Esophagus squamous epithelium (tissue), 5 donors: ENCODE measurements around the gene CPE. TPM values are rescaled to one million over a fixed set of nuclear protein-coding genes. Genes with fewer than 3 reads are reported as not detected.

Experiments
- DNase-seq: peaks from one replicate; lab custom pipeline; 2025; lab: John Stamatoyannopoulos, UW
- H3K27ac ChIP-seq, 4 donors: fragments of 200-600 bp; sonication (generic); one replicate each; pipeline ENCODE4 v1.5.1; 2016 to 2019; ENCODE audit warnings: mild to moderate bottlenecking in 1 of 4
- H3K27me3 ChIP-seq, 4 donors: fragments of 200-600 bp; sonication (generic); 1 replicate in 3 of 4; 2 replicates in 1 of 4; pipeline versions ENCODE4 v1.5.1 to v1.6.0; 2017 to 2021; ENCODE audit warnings: antibody characterized with exemption in 1 of 4
- H3K36me3 ChIP-seq, 3 donors: fragments of 200-600 bp; sonication (generic); one replicate each; pipeline ENCODE4 v1.5.1; 2016 to 2019
- H3K4me1 ChIP-seq, 3 donors: fragments of 200-600 bp; sonication (generic); one replicate each; pipeline ENCODE4 v1.5.1; 2017 to 2019
- H3K4me3 ChIP-seq, 4 donors: fragments of 200-600 bp; sonication (generic); 1 replicate in 3 of 4; 2 replicates in 1 of 4; pipeline ENCODE4 v1.5.1; 2016 to 2019; ENCODE audit warnings: mild to moderate bottlenecking in 2 of 4, moderate library complexity in 1 of 4
- H3K9me3 ChIP-seq, 3 donors: fragments of 200-600 bp; sonication (generic); one replicate each; pipeline ENCODE4 v1.5.1; 2016 to 2019
- POLR2A ChIP-seq, 4 donors: fragments of 450-650 bp; IDR thresholded peaks; one replicate each; pipeline ENCODE4 v1.6.1; 2017; ENCODE audit warnings: antibody characterized with exemption in 4 of 4, mild to moderate bottlenecking in 4 of 4, moderate library complexity in 3 of 4
- WGBS, 2 donors: methylation state at CpG; one replicate each; pipeline ENCODE4 v1.1.5; 2018; 5-methylcytosine and 5-hydroxymethylcytosine counted together
- intact Hi-C: fragments of 100-400 bp; cut with DNase I; formaldehyde crosslinking; loops from one replicate; pipeline ENCODE4 v1.15.0; 2022
- small RNA-seq, 4 donors: library from RNA; depleted of rRNA; stranded (forward); fragments of <200 nt; gene quantifications; one replicate each; pipeline ENCODE3, GENCODE V24; 2016
- total RNA-seq, 4 donors: library from RNA; depleted of rRNA; stranded (reverse); fragments of >200 nt; gene quantifications; one replicate each; pipeline ENCODE4 v1.1.0, GENCODE V29; 2016
- TF ChIP-seq, protein P1 (sequence below), 6 experiments: fragments of 450-650 bp in 4 of 6; fragments of 200-600 bp in 2 of 6; sonication (generic) in 2 of 6; IDR thresholded peaks; one replicate each; pipeline ENCODE4 v1.5.1; 2016 to 2019; ENCODE audit warnings: antibody characterized with exemption in 6 of 6, mild to moderate bottlenecking in 4 of 6, moderate library complexity in 4 of 6
- donor health status: DM: yes; HTN: yes; CAD: no.

The CPE gene
- total RNA-seq, 4 donors from 2014 or later, result 6.6 to 50.4 (median 24.1) TPM

DNA sequence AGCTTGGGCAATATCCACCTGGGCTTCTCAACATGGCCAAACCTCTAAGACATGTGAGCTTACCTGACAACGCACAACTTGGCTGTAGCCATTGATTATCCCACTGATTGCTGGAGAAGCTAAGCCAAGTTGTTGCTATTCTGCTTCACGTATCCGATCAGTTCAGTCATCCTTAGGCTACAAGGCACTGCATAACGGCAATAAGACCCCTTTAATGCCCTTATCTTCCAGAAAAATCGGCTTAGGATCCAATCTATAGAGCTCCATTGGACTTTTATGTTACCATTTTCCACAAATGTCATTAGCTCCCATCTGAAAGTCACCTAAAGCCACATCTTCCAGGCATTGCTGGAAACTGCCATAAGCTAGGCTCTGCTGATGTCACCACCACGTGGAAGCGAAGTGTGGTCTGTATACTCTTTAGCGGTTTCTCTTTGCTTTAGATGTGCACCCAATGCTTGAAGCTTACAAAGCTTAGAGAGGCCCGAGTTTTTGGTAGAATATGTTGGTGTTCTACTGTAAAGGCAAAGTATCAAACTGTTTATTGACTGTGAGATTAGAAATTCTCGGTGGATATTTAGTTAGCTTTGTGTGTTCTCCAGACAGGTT lies 163.1 kb downstream of the CPE start:
- H3K27me3 ChIP-seq, result no peaks in the 10 kb centered on the region
- intact Hi-C loops, result no loop called here
- WGBS, 2 donors, result 82 to 89% methylated on average over 10 of the region's 10 CpGs

DNA sequence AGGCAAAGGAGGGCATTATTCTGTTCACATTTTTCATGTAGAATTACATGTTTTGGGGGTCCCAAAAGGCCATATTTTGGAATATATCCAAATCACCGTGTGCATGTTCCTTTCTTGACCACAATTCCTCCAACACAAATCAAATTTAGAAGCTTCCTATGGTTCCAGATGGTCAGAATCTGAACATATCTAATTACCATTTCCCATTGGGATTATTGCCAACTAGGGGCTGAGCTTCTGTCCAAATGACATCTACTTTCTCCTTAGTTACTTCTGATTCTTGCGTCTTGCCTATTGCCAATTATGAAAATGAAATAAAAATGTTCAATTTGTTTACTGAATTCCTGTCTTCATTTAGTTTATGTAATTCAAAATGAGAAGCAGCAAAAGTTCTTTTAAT lies 163.7 kb downstream of the CPE start:
- no peak overlapping the region for H3K4me3 ChIP-seq
- WGBS, 2 donors, result 57 to 65% methylated on average over 2 of the region's 2 CpGs
- no peaks in the 10 kb centered on the region for H3K36me3 ChIP-seq
- H3K4me1 ChIP-seq, result no peaks in the 10 kb centered on the region
- no peaks in the 10 kb centered on the region for H3K27me3 ChIP-seq
- DNase-seq, result no peak
- H3K27ac ChIP-seq, result no peak overlapping the region
- TF ChIP-seq POLR2A (IDR thresholded peaks at IDR 0.05), result no peak
- TF ChIP-seq, protein P1, sequence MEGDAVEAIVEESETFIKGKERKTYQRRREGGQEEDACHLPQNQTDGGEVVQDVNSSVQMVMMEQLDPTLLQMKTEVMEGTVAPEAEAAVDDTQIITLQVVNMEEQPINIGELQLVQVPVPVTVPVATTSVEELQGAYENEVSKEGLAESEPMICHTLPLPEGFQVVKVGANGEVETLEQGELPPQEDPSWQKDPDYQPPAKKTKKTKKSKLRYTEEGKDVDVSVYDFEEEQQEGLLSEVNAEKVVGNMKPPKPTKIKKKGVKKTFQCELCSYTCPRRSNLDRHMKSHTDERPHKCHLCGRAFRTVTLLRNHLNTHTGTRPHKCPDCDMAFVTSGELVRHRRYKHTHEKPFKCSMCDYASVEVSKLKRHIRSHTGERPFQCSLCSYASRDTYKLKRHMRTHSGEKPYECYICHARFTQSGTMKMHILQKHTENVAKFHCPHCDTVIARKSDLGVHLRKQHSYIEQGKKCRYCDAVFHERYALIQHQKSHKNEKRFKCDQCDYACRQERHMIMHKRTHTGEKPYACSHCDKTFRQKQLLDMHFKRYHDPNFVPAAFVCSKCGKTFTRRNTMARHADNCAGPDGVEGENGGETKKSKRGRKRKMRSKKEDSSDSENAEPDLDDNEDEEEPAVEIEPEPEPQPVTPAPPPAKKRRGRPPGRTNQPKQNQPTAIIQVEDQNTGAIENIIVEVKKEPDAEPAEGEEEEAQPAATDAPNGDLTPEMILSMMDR (IDR thresholded peaks at IDR 0.05), result no peak
- H3K9me3 ChIP-seq, result no peaks in the 10 kb centered on the region
- intact Hi-C loops, result no loop called here

More for the DNA sequence above, 163.1 kb downstream of the CPE start:
- no peak overlapping the region for H3K4me3 ChIP-seq
- no peaks in the 10 kb centered on the region for H3K4me1 ChIP-seq
- H3K36me3 ChIP-seq, result no peaks in the 10 kb centered on the region
- DNase-seq, result no peak
- H3K27ac ChIP-seq, result no peak overlapping the region
- TF ChIP-seq POLR2A (IDR thresholded peaks at IDR 0.05), result no peak
- TF ChIP-seq, protein P1 (IDR thresholded peaks at IDR 0.05), result no peak
- H3K9me3 ChIP-seq, result no peaks in the 10 kb centered on the region

Small RNA genes lying within 50 kb of the gene (small RNA-seq; reads per million reads assigned to genes)
- 0 to 0.15 (median 0.11) reads per million in 4 donors for gene MIR578
- 0 reads per million in 4 donors for gene SCGB1D5P

Other genes starting within 250 kb of the CPE start
- gene KLHL2, start 171.4 kb upstream of the CPE start, total RNA-seq, result 10 to 100 TPM; 25.6 to 44.3 (median 30.8) TPM
- gene MSMO1, start 51.3 kb upstream of the CPE start, total RNA-seq, result 100 to 1,000 TPM; 122 to 302 (median 172) TPM